A549 (cell line): Measurements from ENCODE around the gene KIF16B. TPM values are rescaled to one million over a fixed set of nuclear protein-coding genes. Genes with fewer than 3 reads are reported as not detected.

Experiments
- ATAC-seq, 2 experiments: fragments of 200-7000 bp in 1 of 2; fragments of >200 bp in 1 of 2; cut with Nextera tagmentation in 1 of 2; cut with Tn5 transposase in 1 of 2; 3 replicates each; pipeline versions ENCODE4 v1.8.0 to v1.9.1; 2018 to 2020; ENCODE audit warnings: mild to moderate bottlenecking in 1 of 2, moderate library complexity in 1 of 2
- CTCF ChIA-PET: fragments of 300-600 bp; sonication (Branson Sonifier 250); formaldehyde crosslinking; extraction: SDS; loops from one replicate; lab custom pipeline; 2021; ENCODE audit warnings: antibody characterized with exemption, inconsistent platforms; lab: Yijun Ruan, JAX
- POLR2A ChIA-PET: fragments of 350-600 bp; formaldehyde crosslinking; extraction: SDS; loops from one replicate; lab custom pipeline; 2021; ENCODE audit warnings: antibody characterized with exemption, inconsistent platforms; lab: Yijun Ruan, JAX
- DNase-seq, 2 experiments: peaks; one replicate each; pipeline versions ENCODE4 v3.0.0 to v3.0.0-alpha.2; 2011 to 2016; ENCODE audit warnings: low read depth in 1 of 2, low spot score in 1 of 2
- FAIRE-seq: peaks from 2 replicates; lab custom pipeline; 2011; peaks lifted over from hg19 to GRCh38; lab: Jason Lieb, UNC
- H3K27ac ChIP-seq, 2 experiments: fragments of >200 bp; sonication (Bioruptor Twin); formaldehyde crosslinking; 3 replicates each; pipeline ENCODE4 v1.5.1; 2016 to 2017
- H3K4me1 ChIP-seq: fragments of >200 bp; sonication (Bioruptor Twin); formaldehyde crosslinking; 3 replicates; pipeline ENCODE4 v1.6.1; 2016
- H3K4me2 ChIP-seq: fragments of >200 bp; sonication (Bioruptor Twin); formaldehyde crosslinking; 3 replicates; pipeline ENCODE4 v1.6.1; 2016
- H3K4me3 ChIP-seq: fragments of >200 bp; sonication (Bioruptor Twin); formaldehyde crosslinking; 3 replicates; pipeline ENCODE4 v1.5.1; 2016
- H3K9me3 ChIP-seq: fragments of >200 bp; sonication (Bioruptor Twin); formaldehyde crosslinking; 3 replicates; pipeline ENCODE4 v1.6.1; 2016
- BHLHE40 ChIP-seq: IDR thresholded peaks from 2 replicates; pipeline ENCODE4 v1.6.1; 2012; ENCODE audit warnings: low read depth, low read length, inconsistent platforms
- FOXS1 ChIP-seq: fragments of 250-450 bp; sonication (Bioruptor Pico); IDR thresholded peaks from 2 replicates; pipeline ENCODE4 v1.5.0; 2020; ENCODE audit warnings: mild to moderate bottlenecking, moderate library complexity
- GATA3 ChIP-seq: IDR thresholded peaks from 2 replicates; pipeline ENCODE4 v1.6.1; 2012; ENCODE audit warnings: borderline replicate concordance
- HDAC2 ChIP-seq: fragments of 200-600 bp; sonication (generic); IDR thresholded peaks from 2 replicates; pipeline ENCODE4 v1.6.1; 2016
- HEYL ChIP-seq: fragments of 250-450 bp; sonication (Bioruptor Pico); IDR thresholded peaks from 2 replicates; pipeline ENCODE4 v1.8.0; 2021; ENCODE audit warnings: mild to moderate bottlenecking, moderate library complexity
- HOXB5 ChIP-seq: fragments of 250-450 bp; sonication (Bioruptor Pico); IDR thresholded peaks from 2 replicates; pipeline ENCODE4 v1.5.0; 2020; ENCODE audit warnings: mild to moderate bottlenecking, moderate library complexity
- JUNB ChIP-seq: fragments of >200 bp; sonication (Bioruptor Twin); formaldehyde crosslinking; IDR thresholded peaks from 2 replicates; pipeline ENCODE4 v1.6.1; 2016
- MAFK ChIP-seq: fragments of 450-650 bp; IDR thresholded peaks from 2 replicates; pipeline ENCODE4 v1.6.1; 2014; ENCODE audit not compliant: partially characterized antibody
- MAZ ChIP-seq: fragments of 150-350 bp; IDR thresholded peaks from 2 replicates; pipeline ENCODE4 v1.6.1; 2014; ENCODE audit warnings: antibody characterized with exemption, low read depth, low read length, borderline replicate concordance
- NFE2L2 ChIP-seq: fragments of 150-350 bp; conservative IDR thresholded peaks from 2 replicates; pipeline ENCODE4 v1.6.1; 2014; ENCODE audit warnings: low read length
- NPAS2 ChIP-seq: fragments of 250-450 bp; sonication (Bioruptor Pico); IDR thresholded peaks from 2 replicates; pipeline ENCODE4 v1.8.0; 2022; ENCODE audit warnings: mild to moderate bottlenecking, moderate library complexity, borderline replicate concordance
- PHF8 ChIP-seq: fragments of 200-600 bp; sonication (generic); IDR thresholded peaks from 2 replicates; pipeline ENCODE4 v1.6.1; 2016; ENCODE audit warnings: low read depth, mild to moderate bottlenecking, antibody characterized with exemption, moderate library complexity, borderline replicate concordance
- POLR2AphosphoS2 ChIP-seq: conservative IDR thresholded peaks from 2 replicates; pipeline ENCODE4 v1.6.1; 2012; ENCODE audit warnings: low read length, improper control_type of control experiment, inconsistent platforms
- ZFP36 ChIP-seq: fragments of 450-650 bp; IDR thresholded peaks from 2 replicates; pipeline ENCODE4 v1.6.1; 2014; ENCODE audit warnings: borderline replicate concordance; ENCODE audit not compliant: partially characterized antibody
- ZSCAN20 ChIP-seq: fragments of 250-450 bp; sonication (Bioruptor Pico); IDR thresholded peaks from 2 replicates; pipeline ENCODE4 v1.8.0; 2022; ENCODE audit warnings: mild to moderate bottlenecking, moderate library complexity
- WGBS: methylation state at CpG from one replicate; pipeline ENCODE4 v1.1.6; 2017; ENCODE audit errors: missing lambda C conversion rate; 5-methylcytosine and 5-hydroxymethylcytosine counted together
- polyA plus RNA-seq, 4 experiments: library from polyadenylated mRNA; depleted of rRNA in 3 of 4; stranded (reverse); fragments of >200 nt; fragmentation: RNase III in 1 of 4; extraction: RNeasy Plus Mini Kit Qiagen cat#74134 plus additional on column Dnase treatment in 1 of 4; gene quantifications; 2 replicates in 3 of 4; 3 replicates in 1 of 4; pipeline ENCODE4 v1.2.3, GENCODE V29; 2011 to 2017
- TF ChIP-seq, protein P1 (sequence below): fragments of 450-650 bp; IDR thresholded peaks from 2 replicates; pipeline ENCODE4 v1.6.1; 2014; ENCODE audit warnings: antibody characterized with exemption
- TF ChIP-seq, protein P2 (sequence below): fragments of 150-350 bp; IDR thresholded peaks from 2 replicates; pipeline ENCODE4 v1.6.1; 2014; ENCODE audit warnings: low read depth, mild to moderate bottlenecking, low read length
- TF ChIP-seq, protein P3 (sequence below): fragments of 200-600 bp; sonication (generic); IDR thresholded peaks from 2 replicates; pipeline ENCODE4 v1.6.1; 2016; ENCODE audit warnings: antibody characterized with exemption, mild to moderate bottlenecking, moderate library complexity
- TF ChIP-seq, protein P4 (sequence below): fragments of >200 bp; sonication (Bioruptor Twin); formaldehyde crosslinking; IDR thresholded peaks from 3 replicates; pipeline ENCODE4 v1.5.1; 2016
- TF ChIP-seq, protein P5 (sequence below): IDR thresholded peaks from 2 replicates; pipeline ENCODE4 v1.6.1; 2012

KIF16B gene
- polyA plus RNA-seq, 2 of the 4 experiments (the other 2 are of a cell fraction): 14.1 to 23.3 TPM

DNA sequence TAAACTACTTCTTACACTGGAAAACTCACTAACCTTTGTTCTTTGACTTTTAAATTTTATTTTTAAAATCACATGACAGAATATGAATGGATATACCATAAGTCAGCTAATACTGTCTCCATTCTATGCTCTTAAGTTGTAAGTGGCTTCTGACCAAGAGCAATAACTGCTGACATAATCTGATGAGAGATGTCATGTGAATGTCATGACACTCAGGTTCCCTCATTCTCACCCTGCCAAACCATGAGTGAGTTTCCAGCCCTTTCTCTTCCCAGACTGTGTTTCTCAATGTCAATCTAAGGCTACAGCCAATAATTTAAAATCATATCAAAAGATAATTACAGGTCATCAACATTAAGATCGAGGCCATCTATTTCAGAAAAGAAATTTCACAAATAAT, 39.7 kb downstream of the KIF16B start:
- 91% methylated on average over 1 of the region's 1 CpG for WGBS
- H3K4me1 ChIP-seq: peaks cover 32% of the 10 kb centered on the region
- DNase-seq (no peak), ATAC-seq (no peak), FAIRE-seq (peak; percentile 87)
- H3K4me2 ChIP-seq: no peak overlapping the region
- no peak overlapping the region for H3K4me3 ChIP-seq
- TF ChIP-seq MAZ: no peak
- TF ChIP-seq, protein P1, sequence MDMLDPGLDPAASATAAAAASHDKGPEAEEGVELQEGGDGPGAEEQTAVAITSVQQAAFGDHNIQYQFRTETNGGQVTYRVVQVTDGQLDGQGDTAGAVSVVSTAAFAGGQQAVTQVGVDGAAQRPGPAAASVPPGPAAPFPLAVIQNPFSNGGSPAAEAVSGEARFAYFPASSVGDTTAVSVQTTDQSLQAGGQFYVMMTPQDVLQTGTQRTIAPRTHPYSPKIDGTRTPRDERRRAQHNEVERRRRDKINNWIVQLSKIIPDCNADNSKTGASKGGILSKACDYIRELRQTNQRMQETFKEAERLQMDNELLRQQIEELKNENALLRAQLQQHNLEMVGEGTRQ: no peak
- TF ChIP-seq JUNB: no peak
- TF ChIP-seq MAFK: no peak
- no peak for TF ChIP-seq HDAC2
- TF ChIP-seq BHLHE40: no peak
- TF ChIP-seq, protein P2, sequence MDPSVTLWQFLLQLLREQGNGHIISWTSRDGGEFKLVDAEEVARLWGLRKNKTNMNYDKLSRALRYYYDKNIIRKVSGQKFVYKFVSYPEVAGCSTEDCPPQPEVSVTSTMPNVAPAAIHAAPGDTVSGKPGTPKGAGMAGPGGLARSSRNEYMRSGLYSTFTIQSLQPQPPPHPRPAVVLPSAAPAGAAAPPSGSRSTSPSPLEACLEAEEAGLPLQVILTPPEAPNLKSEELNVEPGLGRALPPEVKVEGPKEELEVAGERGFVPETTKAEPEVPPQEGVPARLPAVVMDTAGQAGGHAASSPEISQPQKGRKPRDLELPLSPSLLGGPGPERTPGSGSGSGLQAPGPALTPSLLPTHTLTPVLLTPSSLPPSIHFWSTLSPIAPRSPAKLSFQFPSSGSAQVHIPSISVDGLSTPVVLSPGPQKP: no peak
- no peak for TF ChIP-seq HEYL (CRISPR knock-in tag)
- no peak for TF ChIP-seq POLR2AphosphoS2
- TF ChIP-seq GATA3: no peak
- TF ChIP-seq, protein P3, sequence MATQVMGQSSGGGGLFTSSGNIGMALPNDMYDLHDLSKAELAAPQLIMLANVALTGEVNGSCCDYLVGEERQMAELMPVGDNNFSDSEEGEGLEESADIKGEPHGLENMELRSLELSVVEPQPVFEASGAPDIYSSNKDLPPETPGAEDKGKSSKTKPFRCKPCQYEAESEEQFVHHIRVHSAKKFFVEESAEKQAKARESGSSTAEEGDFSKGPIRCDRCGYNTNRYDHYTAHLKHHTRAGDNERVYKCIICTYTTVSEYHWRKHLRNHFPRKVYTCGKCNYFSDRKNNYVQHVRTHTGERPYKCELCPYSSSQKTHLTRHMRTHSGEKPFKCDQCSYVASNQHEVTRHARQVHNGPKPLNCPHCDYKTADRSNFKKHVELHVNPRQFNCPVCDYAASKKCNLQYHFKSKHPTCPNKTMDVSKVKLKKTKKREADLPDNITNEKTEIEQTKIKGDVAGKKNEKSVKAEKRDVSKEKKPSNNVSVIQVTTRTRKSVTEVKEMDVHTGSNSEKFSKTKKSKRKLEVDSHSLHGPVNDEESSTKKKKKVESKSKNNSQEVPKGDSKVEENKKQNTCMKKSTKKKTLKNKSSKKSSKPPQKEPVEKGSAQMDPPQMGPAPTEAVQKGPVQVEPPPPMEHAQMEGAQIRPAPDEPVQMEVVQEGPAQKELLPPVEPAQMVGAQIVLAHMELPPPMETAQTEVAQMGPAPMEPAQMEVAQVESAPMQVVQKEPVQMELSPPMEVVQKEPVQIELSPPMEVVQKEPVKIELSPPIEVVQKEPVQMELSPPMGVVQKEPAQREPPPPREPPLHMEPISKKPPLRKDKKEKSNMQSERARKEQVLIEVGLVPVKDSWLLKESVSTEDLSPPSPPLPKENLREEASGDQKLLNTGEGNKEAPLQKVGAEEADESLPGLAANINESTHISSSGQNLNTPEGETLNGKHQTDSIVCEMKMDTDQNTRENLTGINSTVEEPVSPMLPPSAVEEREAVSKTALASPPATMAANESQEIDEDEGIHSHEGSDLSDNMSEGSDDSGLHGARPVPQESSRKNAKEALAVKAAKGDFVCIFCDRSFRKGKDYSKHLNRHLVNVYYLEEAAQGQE: no peak
- TF ChIP-seq, protein P4, sequence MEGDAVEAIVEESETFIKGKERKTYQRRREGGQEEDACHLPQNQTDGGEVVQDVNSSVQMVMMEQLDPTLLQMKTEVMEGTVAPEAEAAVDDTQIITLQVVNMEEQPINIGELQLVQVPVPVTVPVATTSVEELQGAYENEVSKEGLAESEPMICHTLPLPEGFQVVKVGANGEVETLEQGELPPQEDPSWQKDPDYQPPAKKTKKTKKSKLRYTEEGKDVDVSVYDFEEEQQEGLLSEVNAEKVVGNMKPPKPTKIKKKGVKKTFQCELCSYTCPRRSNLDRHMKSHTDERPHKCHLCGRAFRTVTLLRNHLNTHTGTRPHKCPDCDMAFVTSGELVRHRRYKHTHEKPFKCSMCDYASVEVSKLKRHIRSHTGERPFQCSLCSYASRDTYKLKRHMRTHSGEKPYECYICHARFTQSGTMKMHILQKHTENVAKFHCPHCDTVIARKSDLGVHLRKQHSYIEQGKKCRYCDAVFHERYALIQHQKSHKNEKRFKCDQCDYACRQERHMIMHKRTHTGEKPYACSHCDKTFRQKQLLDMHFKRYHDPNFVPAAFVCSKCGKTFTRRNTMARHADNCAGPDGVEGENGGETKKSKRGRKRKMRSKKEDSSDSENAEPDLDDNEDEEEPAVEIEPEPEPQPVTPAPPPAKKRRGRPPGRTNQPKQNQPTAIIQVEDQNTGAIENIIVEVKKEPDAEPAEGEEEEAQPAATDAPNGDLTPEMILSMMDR: no peak
- no peak for TF ChIP-seq HOXB5 (CRISPR knock-in tag)
- no peak for TF ChIP-seq FOXS1 (CRISPR knock-in tag)
- TF ChIP-seq PHF8: no peak
- TF ChIP-seq NPAS2 (CRISPR knock-in tag): no peak
- TF ChIP-seq, protein P5, sequence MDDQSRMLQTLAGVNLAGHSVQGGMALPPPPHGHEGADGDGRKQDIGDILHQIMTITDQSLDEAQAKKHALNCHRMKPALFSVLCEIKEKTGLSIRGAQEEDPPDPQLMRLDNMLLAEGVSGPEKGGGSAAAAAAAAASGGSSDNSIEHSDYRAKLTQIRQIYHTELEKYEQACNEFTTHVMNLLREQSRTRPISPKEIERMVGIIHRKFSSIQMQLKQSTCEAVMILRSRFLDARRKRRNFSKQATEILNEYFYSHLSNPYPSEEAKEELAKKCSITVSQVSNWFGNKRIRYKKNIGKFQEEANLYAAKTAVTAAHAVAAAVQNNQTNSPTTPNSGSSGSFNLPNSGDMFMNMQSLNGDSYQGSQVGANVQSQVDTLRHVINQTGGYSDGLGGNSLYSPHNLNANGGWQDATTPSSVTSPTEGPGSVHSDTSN: no peak
- no peak for TF ChIP-seq NFE2L2
- TF ChIP-seq ZFP36: no peak
- TF ChIP-seq ZSCAN20: no peak
- POLR2A ChIA-PET: no interaction called here
- H3K9me3 ChIP-seq: no peaks in the 10 kb centered on the region
- CTCF ChIA-PET: interaction anchor here (0.6 to 1.2 kb wide), 2 partner anchors 15 to 21 kb away, joined by 3 read pairs; no protein-coding TSS in a partner anchor
- H3K27ac ChIP-seq: no peak overlapping the region
